NCI-H1694 (cell line): ENCODE measurements around the gene GNAQ.

Source experiments
- DNase-seq: peaks from one replicate; lab custom pipeline; 2025; lab: John Stamatoyannopoulos, UW

The GNAQ gene

GRCh38 chr9:77969083-77969482 is 62.5 kb downstream of the GNAQ start:
- no peak for DNase-seq

GRCh38 chr9:77968506-77968905 is 63.1 kb downstream of the GNAQ start:
- DNase-seq: no peak

- DNase-seq: no peak
These were observed 64.9 kb downstream of the GNAQ start for GRCh38 chr9:77966718-77967117.

GRCh38 chr9:77965445-77966123 is 66.0 kb downstream of the GNAQ start:
- DNase-seq: no peak

- DNase-seq: no peak
These were observed 67.4 kb downstream of the GNAQ start for GRCh38 chr9:77964258-77964657.

- DNase-seq: no peak
These were observed 70.1 kb downstream of the GNAQ start for GRCh38 chr9:77961541-77961940.

GRCh38 chr9:77960356-77961153 is 71.1 kb downstream of the GNAQ start:
- no peak for DNase-seq

GRCh38 chr9:77959803-77960202 is 71.8 kb downstream of the GNAQ start:
- DNase-seq: no peak

GRCh38 chr9:77957652-77958051 is 74.0 kb downstream of the GNAQ start:
- no peak for DNase-seq

- DNase-seq: no peak
These were observed 75.1 kb downstream of the GNAQ start for GRCh38 chr9:77956555-77956954.

GRCh38 chr9:77954666-77955015 is 77.0 kb downstream of the GNAQ start:
- no peak for DNase-seq

- no peak for DNase-seq
These were observed 77.5 kb downstream of the GNAQ start for GRCh38 chr9:77954013-77954665.

- no peak for DNase-seq
These were observed 78.0 kb downstream of the GNAQ start for GRCh38 chr9:77953590-77953989.

- DNase-seq: no peak
These were observed 78.8 kb downstream of the GNAQ start for GRCh38 chr9:77952635-77953328.

- DNase-seq: no peak
These were observed 80.2 kb downstream of the GNAQ start for GRCh38 chr9:77951369-77951768.

- no peak for DNase-seq
These were observed 81.7 kb downstream of the GNAQ start for GRCh38 chr9:77949751-77950436.

GRCh38 chr9:77947651-77948050 is 84.0 kb downstream of the GNAQ start:
- no peak for DNase-seq

- no peak for DNase-seq
These were observed 84.5 kb downstream of the GNAQ start for GRCh38 chr9:77946969-77947620.

GRCh38 chr9:77946296-77946695 is 85.3 kb downstream of the GNAQ start:
- no peak for DNase-seq

- no peak for DNase-seq
These were observed 85.8 kb downstream of the GNAQ start for GRCh38 chr9:77945798-77946197.

GRCh38 chr9:77944556-77945243 is 86.9 kb downstream of the GNAQ start:
- DNase-seq: no peak
